Upper lobe of left lung (tissue), 6 donors: ENCODE data around the gene GYPB. TPM values are rescaled to one million over a fixed set of nuclear protein-coding genes. Genes with fewer than 3 reads are reported as not detected.

Source experiments
- total RNA-seq, 6 donors: library from RNA; depleted of rRNA in 4 of 6; stranded (reverse); fragments of >200 nt in 4 of 6; gene quantifications; one replicate each; pipeline versions ENCODE4 v1.1.0 to v1.2.1, GENCODE V29; 2016 to 2021
- donor health status: DM: no; HTN: no; CAD: no; lungs with moderate emphysema.
- donor health status: DM: no; HTN: yes; CAD: no; lungs with severe emphysema.

The GYPB gene
- total RNA-seq, 6 donors from 2014 or later = not detected

Other genes with a start within 250 kb of the GYPB start
- 1 to 10 TPM in 2 of 6 donors, under 1 TPM in 3, not detected in 1; 0.89 to 1.7 (median 0.98) TPM for gene GYPE, start 113.8 kb downstream of the GYPB start, total RNA-seq
- gene GYPA, start 121.3 kb upstream of the GYPB start, total RNA-seq = under 1 TPM in 2 of 6 donors, not detected in 4; 0.20 to 0.37 TPM